ENCODE data around the gene SMCHD1.
"Not testable (repeated sequence)": the region's sequence is repeated elsewhere in the genome, so short reads cannot be mapped to it uniquely, and the experiment has no call there.

The SMCHD1 gene

DNA sequence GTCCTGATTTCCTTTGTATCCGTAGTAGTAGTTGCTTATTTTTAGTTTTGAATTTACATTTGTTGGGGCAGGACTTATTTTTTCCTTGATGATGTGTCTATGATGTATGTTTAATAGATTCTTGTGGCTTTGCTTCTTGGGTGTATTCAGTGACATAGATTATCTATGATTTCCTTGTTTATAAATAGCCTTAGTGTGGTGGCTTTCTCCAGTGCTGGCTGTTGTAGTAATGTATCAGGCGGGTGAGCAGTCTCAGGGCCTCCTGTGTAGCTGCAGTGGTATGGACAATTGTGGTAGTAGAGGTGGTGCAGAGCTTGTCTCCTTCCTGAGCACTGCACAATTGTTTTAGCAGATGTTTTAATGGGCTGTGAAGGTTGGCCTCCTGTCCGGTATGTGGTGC is 60.5 kb downstream of the SMCHD1 start:
- Mint-ChIP-seq H3K27me3 (no peaks in the 10 kb centered on the region), H3K27ac (no peak overlapping the region), H3K36me3 (ENCODE audit: low read depth) (peaks cover 96% of the 10 kb centered on the region), H3K4me1 (ENCODE audit: low read depth) (peaks cover 5% of the 10 kb centered on the region), H3K4me3 (no peak overlapping the region), H3K9me3 (no peaks in the 10 kb centered on the region)
- intact Hi-C loops (cut with micrococcal nuclease) = no loop called here

DNA sequence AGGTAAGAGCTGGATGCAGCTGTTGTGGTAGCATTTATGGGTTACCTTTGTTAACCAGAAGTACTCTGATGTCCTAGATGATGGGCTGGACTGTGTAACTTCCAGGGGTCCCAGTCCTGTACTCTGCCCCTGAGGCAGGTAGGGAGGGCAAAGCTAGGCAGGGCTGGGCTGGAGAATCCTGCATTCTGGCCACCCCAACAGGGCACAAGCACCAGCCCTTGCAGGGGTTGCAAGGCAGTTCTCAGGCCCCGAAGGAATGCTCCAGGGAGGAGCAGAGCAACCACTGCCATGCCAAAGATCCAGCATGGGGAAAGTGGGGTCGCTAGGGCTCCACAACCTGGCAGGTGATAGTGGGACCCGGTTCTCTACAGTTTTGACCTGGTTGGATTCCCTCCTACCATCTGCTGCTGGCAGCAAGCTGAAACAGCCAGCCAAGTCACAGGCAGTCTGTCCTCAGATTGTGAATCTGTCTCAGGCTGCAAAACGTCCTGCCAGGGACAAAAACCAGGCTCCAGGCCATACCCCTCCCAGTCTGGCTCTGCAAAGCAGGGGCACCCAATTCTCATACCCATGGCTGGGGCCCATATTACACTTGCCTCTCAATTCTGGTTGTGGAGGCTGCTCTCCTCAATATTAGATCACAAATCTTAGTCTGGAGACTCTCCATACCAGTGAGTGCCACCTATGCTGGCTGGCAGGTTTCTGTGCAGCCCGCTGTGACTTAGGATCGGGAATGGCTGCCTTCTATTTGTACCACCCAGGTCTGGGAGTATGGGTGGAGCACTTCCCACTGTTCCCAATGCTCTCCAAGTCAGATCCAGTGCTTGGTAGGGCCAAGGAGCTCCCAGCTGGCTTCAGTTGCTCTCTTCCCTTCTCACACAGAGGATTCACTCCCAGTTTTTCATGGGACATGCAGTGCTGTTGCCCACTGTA is 61.1 kb downstream of the SMCHD1 start:
- Mint-ChIP-seq H3K9me3 (no peaks in the 10 kb centered on the region), H3K27ac (no peak overlapping the region), H3K4me3 (no peak overlapping the region), H3K36me3 (ENCODE audit: low read depth) (peaks cover 96% of the 10 kb centered on the region), H3K4me1 (ENCODE audit: low read depth) (peaks cover 5% of the 10 kb centered on the region), H3K27me3 (no peaks in the 10 kb centered on the region)
- intact Hi-C loops (cut with micrococcal nuclease) = no loop called here

DNA sequence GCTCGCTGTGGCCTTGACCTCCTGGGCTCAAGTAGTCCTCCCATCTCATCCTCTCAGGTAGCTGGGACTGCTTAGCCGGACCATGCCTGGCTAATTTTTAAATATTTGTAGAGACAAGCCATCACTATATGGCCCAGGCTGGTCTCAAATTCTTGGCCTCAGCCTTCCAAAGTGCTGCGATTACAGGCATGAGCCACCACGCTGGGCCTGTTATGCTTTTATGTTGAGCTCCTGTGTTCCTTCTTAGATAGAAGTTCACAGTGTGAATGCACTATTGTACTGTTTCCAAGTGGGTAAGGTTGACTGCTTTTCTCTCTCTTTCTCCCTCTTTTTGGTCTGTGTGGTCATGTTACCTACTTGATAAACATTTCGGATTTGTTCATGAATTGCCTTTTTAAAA is 61.9 kb downstream of the SMCHD1 start:
- Mint-ChIP-seq H3K36me3 (ENCODE audit: low read depth) (peaks cover 95% of the 10 kb centered on the region), H3K4me3 (no peak overlapping the region), H3K27me3 (no peaks in the 10 kb centered on the region), H3K9me3 (no peaks in the 10 kb centered on the region), H3K27ac (no peak overlapping the region), H3K4me1 (ENCODE audit: low read depth) (peaks cover 5% of the 10 kb centered on the region)
- intact Hi-C loops (cut with micrococcal nuclease) = no loop called here

DNA sequence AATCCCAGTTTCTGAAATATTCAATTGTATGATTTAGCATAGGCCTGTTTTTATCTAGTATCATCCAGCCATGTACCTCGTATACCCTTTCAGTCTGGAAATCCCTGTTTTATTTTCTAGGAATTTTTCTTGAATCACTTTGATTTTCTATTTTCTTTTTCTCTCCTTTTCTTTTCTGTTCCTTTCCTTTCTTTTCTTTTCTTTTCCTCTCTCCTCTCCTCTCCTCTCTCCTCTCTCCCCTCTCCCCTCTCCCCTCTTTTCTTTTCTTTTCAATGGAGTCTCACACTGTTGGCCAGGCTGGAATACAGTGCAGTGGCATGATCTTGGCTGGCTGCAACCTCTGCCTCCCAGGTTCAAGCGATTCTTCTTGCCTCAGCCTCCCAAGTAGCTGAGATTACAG is 63.5 kb downstream of the SMCHD1 start:
- Mint-ChIP-seq H3K36me3 (ENCODE audit: low read depth) (peaks cover 98% of the 10 kb centered on the region), H3K4me3 (no peak overlapping the region), H3K4me1 (ENCODE audit: low read depth) (peaks cover 5% of the 10 kb centered on the region), H3K9me3 (no peaks in the 10 kb centered on the region), H3K27me3 (no peaks in the 10 kb centered on the region), H3K27ac (no peak overlapping the region)
- intact Hi-C loops (cut with micrococcal nuclease) = no loop called here

DNA sequence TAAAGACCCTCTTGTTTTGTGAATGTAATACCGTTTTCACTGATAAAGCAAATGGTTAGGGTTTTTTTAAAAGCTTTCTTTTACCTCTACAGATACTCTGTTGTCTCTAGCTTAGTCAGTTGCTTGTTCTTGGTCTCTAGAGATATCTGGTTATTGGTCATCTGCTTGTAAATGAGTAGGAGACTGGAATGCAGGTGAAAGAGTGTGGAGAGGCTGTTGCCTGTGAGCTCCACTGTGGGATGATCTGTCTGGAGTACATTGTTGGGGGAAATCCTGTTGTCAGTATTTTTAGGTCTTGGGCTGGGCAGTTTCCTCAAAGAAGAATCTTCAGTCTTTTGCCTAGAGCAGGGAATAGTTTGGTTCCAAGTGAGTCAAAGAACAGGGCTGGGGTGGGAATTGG is 67.7 kb downstream of the SMCHD1 start:
- Mint-ChIP-seq H3K4me1 (ENCODE audit: low read depth) (no peaks in the 10 kb centered on the region), H3K27ac (no peak overlapping the region), H3K27me3 (no peaks in the 10 kb centered on the region), H3K36me3 (ENCODE audit: low read depth) (peaks cover 80% of the 10 kb centered on the region), H3K9me3 (no peaks in the 10 kb centered on the region), H3K4me3 (no peak overlapping the region)
- intact Hi-C loops (cut with micrococcal nuclease) = no loop called here

DNA sequence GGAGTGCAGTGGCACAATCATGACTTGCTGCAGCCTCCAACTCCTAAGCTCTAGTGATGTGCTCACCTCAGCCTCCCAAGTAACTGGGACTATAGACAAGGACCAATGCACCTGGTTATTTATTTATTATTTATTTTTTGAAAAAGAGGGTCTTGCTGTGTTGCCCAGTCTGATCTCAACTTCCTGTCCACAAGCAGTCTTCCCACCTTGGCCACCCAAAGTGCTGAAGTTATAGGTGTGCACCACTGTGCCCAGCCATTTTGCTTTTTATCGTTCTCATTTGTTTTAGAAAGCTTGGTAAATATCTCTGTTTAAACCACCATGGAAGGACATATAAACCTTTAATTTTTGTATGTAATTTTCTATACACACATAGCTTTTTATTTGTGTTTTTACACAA is 74.2 kb downstream of the SMCHD1 start:
- Mint-ChIP-seq H3K4me3 (no peak overlapping the region), H3K36me3 (ENCODE audit: low read depth) (peaks cover 79% of the 10 kb centered on the region), H3K9me3 (no peaks in the 10 kb centered on the region), H3K27me3 (no peaks in the 10 kb centered on the region), H3K27ac (no peak overlapping the region), H3K4me1 (ENCODE audit: low read depth) (no peaks in the 10 kb centered on the region)
- intact Hi-C loops (cut with micrococcal nuclease) = no loop called here

DNA sequence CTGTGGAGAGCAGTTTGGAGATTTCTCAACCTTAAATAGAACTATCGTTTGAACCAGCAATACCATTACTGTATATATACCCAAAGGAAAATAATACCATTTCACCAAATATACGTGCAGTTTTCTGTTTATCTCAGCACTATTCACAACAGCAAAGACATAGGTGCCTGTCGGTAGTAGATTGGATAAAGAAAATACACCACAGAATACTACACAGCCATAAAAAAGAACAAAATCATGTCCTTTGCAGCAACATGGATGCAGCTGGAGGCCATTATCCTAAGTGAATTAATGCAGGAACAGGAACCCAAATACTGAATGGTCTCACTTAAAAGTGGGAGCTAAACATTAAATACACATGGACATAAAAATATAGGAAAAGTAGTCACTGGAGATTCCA is 81.3 kb downstream of the SMCHD1 start:
- no peaks in the 10 kb centered on the region for H3K4me1 Mint-ChIP-seq (ENCODE audit: low read depth)
- peaks cover 99% of the 10 kb centered on the region for H3K36me3 Mint-ChIP-seq (ENCODE audit: low read depth)
- intact Hi-C loops (cut with micrococcal nuclease) = loop anchor here (5.0 kb wide), 1 partner anchor 35 kb away; no protein-coding TSS in a partner anchor
- H3K27ac Mint-ChIP-seq = no peak overlapping the region
- no peaks in the 10 kb centered on the region for H3K9me3 Mint-ChIP-seq
- no peaks in the 10 kb centered on the region for H3K27me3 Mint-ChIP-seq
- no peak overlapping the region for H3K4me3 Mint-ChIP-seq

DNA sequence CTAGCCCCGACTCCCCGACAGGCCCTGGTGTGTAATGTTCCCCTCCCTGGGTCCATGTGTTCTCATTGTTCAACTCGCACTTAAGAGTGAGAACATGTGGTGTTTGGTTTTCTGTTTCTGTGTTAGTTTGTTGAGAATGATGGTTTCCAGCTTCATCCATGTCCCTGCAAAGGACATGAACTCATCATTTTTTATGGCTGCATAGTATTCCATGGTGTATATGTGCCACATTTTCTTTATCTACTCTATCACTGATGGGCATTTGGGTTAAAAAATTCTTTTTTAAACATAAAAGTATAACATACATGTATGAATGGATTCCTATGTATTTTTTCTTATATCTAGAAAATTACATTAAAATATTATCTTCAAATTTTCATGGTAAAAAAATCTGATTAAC is 84.6 kb downstream of the SMCHD1 start:
- peaks cover 99% of the 10 kb centered on the region for H3K36me3 Mint-ChIP-seq (ENCODE audit: low read depth)
- H3K4me3 Mint-ChIP-seq; H3K4me1 Mint-ChIP-seq (ENCODE audit: low read depth); H3K27me3 Mint-ChIP-seq; H3K9me3 Mint-ChIP-seq; H3K27ac Mint-ChIP-seq: not testable (repeated sequence)
- intact Hi-C loops (cut with micrococcal nuclease) = loop anchor here (10.0 kb wide), 1 partner anchor 45 kb away; no protein-coding TSS in a partner anchor

DNA sequence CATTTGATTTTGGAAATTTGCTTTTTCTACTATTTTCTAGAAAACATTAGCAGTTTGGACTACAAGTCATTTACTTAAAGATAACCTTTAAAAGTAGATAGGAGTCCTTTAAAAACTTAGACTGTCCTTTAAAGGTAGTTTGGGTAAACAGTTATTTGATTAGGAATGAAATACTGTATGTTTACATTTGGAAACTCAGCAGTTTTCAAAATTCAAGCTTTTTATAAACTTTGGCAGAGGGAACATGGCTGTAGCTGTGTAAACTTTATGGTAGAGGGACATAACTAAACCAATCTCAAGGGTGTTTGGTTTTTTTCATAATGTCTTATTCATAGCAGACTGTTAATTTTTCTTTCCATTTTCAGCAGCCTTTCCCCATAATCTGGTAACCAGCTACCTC is 90.7 kb downstream of the SMCHD1 start:
- Mint-ChIP-seq H3K4me3 (no peak overlapping the region), H3K27me3 (no peaks in the 10 kb centered on the region), H3K27ac (no peak overlapping the region), H3K4me1 (ENCODE audit: low read depth) (no peaks in the 10 kb centered on the region), H3K9me3 (no peaks in the 10 kb centered on the region), H3K36me3 (ENCODE audit: low read depth) (peaks cover 72% of the 10 kb centered on the region)
- intact Hi-C loops (cut with micrococcal nuclease) = loop anchor here (10.0 kb wide), 1 partner anchor 51 kb away; no protein-coding TSS in a partner anchor

DNA sequence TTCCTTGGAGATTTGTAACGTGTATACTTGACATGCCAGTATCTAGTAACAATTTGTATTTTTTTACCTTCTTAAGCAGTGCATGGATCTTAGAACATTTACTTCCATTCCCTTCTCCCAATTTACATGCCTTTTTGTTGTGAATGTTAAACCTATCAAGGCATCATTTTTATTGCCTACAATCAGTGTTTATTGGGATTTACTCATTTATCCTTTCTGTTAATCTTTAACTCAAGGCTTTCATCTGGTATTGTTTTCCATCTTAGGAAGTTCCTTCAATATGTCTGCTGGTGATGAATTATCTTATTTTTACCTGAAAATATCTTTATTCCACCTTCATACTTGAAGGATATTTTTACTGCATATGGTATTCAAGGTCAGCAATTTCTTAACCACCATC is 102.8 kb downstream of the SMCHD1 start:
- H3K4me1 Mint-ChIP-seq (ENCODE audit: low read depth) = no peaks in the 10 kb centered on the region
- H3K27ac Mint-ChIP-seq = no peak overlapping the region
- no peaks in the 10 kb centered on the region for H3K27me3 Mint-ChIP-seq
- H3K36me3 Mint-ChIP-seq (ENCODE audit: low read depth) = peaks cover 72% of the 10 kb centered on the region
- H3K4me3 Mint-ChIP-seq = no peak overlapping the region
- H3K9me3 Mint-ChIP-seq = no peaks in the 10 kb centered on the region
- intact Hi-C loops (cut with micrococcal nuclease) = no loop called here

DNA sequence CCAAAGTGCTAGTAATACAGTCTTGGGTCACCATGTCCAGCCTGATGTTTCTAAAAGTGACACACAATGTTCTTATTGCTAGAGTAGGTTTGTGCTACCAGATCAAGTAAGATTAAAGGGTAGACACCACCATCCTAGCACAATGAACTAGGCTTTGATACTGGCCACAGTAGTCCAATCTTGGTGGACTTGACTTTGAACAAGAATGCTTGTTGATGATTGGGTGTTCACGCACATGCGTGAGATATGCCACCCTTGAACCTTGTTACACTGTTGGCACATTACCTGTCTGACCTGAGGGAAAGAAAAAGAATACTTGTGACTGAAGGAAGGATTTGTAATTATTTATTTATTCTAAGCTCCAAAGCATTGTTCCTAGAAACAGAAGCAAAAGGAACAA is 119.1 kb downstream of the SMCHD1 start:
- H3K4me1 Mint-ChIP-seq (ENCODE audit: low read depth) = no peaks in the 10 kb centered on the region
- no peaks in the 10 kb centered on the region for H3K27me3 Mint-ChIP-seq
- no peak overlapping the region for H3K27ac Mint-ChIP-seq
- peaks cover 79% of the 10 kb centered on the region for H3K36me3 Mint-ChIP-seq (ENCODE audit: low read depth)
- no peaks in the 10 kb centered on the region for H3K9me3 Mint-ChIP-seq
- no peak overlapping the region for H3K4me3 Mint-ChIP-seq
- intact Hi-C loops (cut with micrococcal nuclease) = loop anchor here (5.0 kb wide), 1 partner anchor 37 kb away; no protein-coding TSS in a partner anchor

DNA sequence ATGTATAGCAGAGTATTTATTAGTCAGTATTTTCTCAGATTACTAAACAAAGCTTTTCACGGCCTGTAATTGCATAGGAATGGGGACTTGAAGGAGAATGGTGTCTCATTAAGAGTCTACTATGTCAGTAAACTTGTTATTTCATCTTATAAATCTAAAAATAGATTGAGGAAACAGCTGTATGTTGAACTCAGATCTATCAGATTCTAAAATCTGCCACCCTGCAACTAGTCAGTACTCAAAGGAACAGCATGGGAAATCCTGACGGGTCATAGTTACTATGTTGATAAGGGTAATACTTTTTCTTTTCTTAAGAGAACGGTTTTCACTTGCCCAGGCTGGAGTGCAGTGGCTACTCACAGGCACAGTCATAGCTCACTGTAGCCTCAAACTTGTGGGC is 121.1 kb downstream of the SMCHD1 start:
- Mint-ChIP-seq H3K27me3 (no peaks in the 10 kb centered on the region), H3K4me3 (no peak overlapping the region), H3K9me3 (no peaks in the 10 kb centered on the region), H3K27ac (no peak overlapping the region), H3K4me1 (ENCODE audit: low read depth) (no peaks in the 10 kb centered on the region), H3K36me3 (ENCODE audit: low read depth) (peaks cover 81% of the 10 kb centered on the region)
- intact Hi-C loops (cut with micrococcal nuclease) = no loop called here

DNA sequence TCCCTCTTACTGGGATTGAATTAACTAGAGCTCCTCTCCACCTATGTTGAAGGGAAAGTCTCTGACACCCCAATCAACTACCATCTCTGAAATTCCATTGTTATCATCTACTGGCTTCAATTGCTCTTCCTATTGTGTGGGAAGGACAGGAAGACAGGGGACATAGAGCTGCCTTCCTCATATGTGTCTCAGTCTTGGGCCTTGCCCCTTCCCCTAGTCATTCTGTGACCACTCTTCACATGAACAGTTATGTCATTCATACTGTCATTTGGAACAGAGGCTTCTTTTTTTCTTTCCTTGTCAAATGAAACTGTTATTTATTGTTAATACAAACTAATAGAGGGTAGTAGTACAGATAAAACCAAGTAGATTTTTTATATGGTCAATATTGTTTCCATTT is 121.7 kb downstream of the SMCHD1 start:
- peaks cover 78% of the 10 kb centered on the region for H3K36me3 Mint-ChIP-seq (ENCODE audit: low read depth)
- no peaks in the 10 kb centered on the region for H3K27me3 Mint-ChIP-seq
- no peaks in the 10 kb centered on the region for H3K4me1 Mint-ChIP-seq (ENCODE audit: low read depth)
- no peaks in the 10 kb centered on the region for H3K9me3 Mint-ChIP-seq
- no peak overlapping the region for H3K4me3 Mint-ChIP-seq
- intact Hi-C loops (cut with micrococcal nuclease) = no loop called here
- H3K27ac Mint-ChIP-seq = no peak overlapping the region

DNA sequence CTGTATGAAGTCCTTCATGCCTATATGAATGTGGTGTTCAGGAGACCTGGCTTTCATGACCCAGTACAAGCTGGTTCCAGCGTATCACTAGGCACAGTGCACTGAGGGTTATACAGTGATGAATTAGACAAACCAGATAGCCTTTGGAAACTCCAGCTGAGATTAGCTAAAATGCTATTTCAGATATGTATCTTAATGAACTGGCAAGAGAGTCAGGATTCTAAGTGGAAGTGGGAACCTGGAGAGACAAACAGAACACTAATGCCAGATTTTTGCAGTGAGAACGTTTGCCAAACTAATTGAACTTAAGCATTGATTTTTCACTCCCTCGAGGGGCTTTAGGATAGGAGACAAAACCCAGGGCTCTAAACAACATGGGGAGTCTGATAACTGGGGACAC is 125.2 kb downstream of the SMCHD1 start:
- intact Hi-C loops (cut with micrococcal nuclease) = no loop called here
- H3K27me3 Mint-ChIP-seq = no peaks in the 10 kb centered on the region
- no peaks in the 10 kb centered on the region for H3K4me1 Mint-ChIP-seq (ENCODE audit: low read depth)
- H3K36me3 Mint-ChIP-seq (ENCODE audit: low read depth) = peaks cover 81% of the 10 kb centered on the region
- no peaks in the 10 kb centered on the region for H3K9me3 Mint-ChIP-seq
- H3K4me3 Mint-ChIP-seq = no peak overlapping the region
- no peak overlapping the region for H3K27ac Mint-ChIP-seq

DNA sequence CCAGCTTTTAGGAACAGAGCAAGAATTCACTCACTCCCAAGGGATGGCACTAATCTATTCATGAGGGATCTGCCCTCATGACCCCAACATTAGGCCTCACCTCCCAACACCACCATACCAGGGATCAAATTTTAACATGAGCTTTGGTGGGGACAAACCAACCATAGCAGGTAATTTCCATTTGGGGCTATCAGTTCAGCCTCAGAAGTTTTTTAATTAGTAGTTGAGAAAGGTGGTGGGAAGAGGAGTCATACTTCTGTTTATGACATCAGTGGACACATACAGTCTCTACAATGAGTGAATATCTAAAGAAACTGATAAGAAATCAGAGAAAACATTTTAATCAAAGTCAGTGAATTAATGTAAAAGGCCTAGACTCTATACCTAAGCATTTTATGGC is 131.7 kb downstream of the SMCHD1 start:
- no peaks in the 10 kb centered on the region for H3K4me1 Mint-ChIP-seq (ENCODE audit: low read depth)
- peaks cover 75% of the 10 kb centered on the region for H3K36me3 Mint-ChIP-seq (ENCODE audit: low read depth)
- no peaks in the 10 kb centered on the region for H3K27me3 Mint-ChIP-seq
- no peak overlapping the region for H3K27ac Mint-ChIP-seq
- H3K9me3 Mint-ChIP-seq = no peaks in the 10 kb centered on the region
- no peak overlapping the region for H3K4me3 Mint-ChIP-seq
- intact Hi-C loops (cut with micrococcal nuclease) = no loop called here
